Chondrocyte (in vitro differentiated cells): ENCODE measurements around the gene CDHR4. TPM values are rescaled to one million over a fixed set of nuclear protein-coding genes. Genes with fewer than 3 reads are reported as not detected.

Experiments used
- DNase-seq: peaks from one replicate; pipeline ENCODE4 v3.0.0; 2021; ENCODE audit warnings: mixed read lengths, low spot score
- H3K27ac Mint-ChIP-seq: one replicate; pipeline ENCODE4 v1.8.0; 2021; ENCODE audit warnings: mild to moderate bottlenecking, moderate library complexity, mixed read lengths; ENCODE audit not compliant: unreplicated experiment
- H3K27me3 Mint-ChIP-seq: 2 replicates; pipeline ENCODE4 v1.8.0; 2021; ENCODE audit warnings: low read depth, mixed read lengths
- H3K36me3 Mint-ChIP-seq: 2 replicates; pipeline ENCODE4 v1.8.0; 2021; ENCODE audit warnings: low read depth, mixed read lengths
- H3K4me1 Mint-ChIP-seq: 2 replicates; pipeline ENCODE4 v1.8.0; 2021; ENCODE audit warnings: low read depth, mild to moderate bottlenecking, mixed read lengths
- H3K4me3 Mint-ChIP-seq: one replicate; pipeline ENCODE4 v1.8.0; 2021; ENCODE audit warnings: mild to moderate bottlenecking, moderate library complexity, mixed read lengths; ENCODE audit not compliant: unreplicated experiment
- H3K9me3 Mint-ChIP-seq: 2 replicates; pipeline ENCODE4 v1.8.0; 2021; ENCODE audit warnings: low read depth, mixed read lengths
- total RNA-seq: library from RNA; stranded (reverse); gene quantifications from 3 replicates; pipeline ENCODE4 v1.2.1, GENCODE V29; 2021
- TF ChIP-seq, protein P1 (sequence below): fragments of 200-600 bp; sonication (generic); IDR thresholded peaks from 2 replicates; pipeline ENCODE4 v1.5.0; 2021; ENCODE audit warnings: antibody characterized with exemption, mild to moderate bottlenecking, moderate library complexity

Gene CDHR4
- total RNA-seq, 1 donor from 2014 or later, result not detected

GRCh38 chr3:49805897-49806701, 6.4 kb upstream of the CDHR4 start:
- no peak for DNase-seq

GRCh38 chr3:49805367-49805782, 5.7 kb upstream of the CDHR4 start:
- Mint-ChIP-seq H3K4me3 (peak overlapping the region; percentile 59), H3K27me3 (peaks cover 2% of the 10 kb centered on the region), H3K4me1 (peaks cover 49% of the 10 kb centered on the region), H3K27ac (peak overlapping the region; percentile 92), H3K9me3 (no peaks in the 10 kb centered on the region), H3K36me3 (peaks cover 3% of the 10 kb centered on the region)
- TF ChIP-seq, protein P1, sequence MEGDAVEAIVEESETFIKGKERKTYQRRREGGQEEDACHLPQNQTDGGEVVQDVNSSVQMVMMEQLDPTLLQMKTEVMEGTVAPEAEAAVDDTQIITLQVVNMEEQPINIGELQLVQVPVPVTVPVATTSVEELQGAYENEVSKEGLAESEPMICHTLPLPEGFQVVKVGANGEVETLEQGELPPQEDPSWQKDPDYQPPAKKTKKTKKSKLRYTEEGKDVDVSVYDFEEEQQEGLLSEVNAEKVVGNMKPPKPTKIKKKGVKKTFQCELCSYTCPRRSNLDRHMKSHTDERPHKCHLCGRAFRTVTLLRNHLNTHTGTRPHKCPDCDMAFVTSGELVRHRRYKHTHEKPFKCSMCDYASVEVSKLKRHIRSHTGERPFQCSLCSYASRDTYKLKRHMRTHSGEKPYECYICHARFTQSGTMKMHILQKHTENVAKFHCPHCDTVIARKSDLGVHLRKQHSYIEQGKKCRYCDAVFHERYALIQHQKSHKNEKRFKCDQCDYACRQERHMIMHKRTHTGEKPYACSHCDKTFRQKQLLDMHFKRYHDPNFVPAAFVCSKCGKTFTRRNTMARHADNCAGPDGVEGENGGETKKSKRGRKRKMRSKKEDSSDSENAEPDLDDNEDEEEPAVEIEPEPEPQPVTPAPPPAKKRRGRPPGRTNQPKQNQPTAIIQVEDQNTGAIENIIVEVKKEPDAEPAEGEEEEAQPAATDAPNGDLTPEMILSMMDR, result no peak
- DNase-seq, result no peak

More at GRCh38 chr3:49805897-49806701, 6.4 kb upstream of the CDHR4 start:
- peaks cover 3% of the 10 kb centered on the region for H3K36me3 Mint-ChIP-seq
- TF ChIP-seq, protein P1, result no peak
- H3K27me3 Mint-ChIP-seq, result peaks cover 2% of the 10 kb centered on the region
- peak overlapping the region; percentile 92 for H3K27ac Mint-ChIP-seq
- peaks cover 49% of the 10 kb centered on the region for H3K4me1 Mint-ChIP-seq
- peak overlapping the region; percentile 59 for H3K4me3 Mint-ChIP-seq
- H3K9me3 Mint-ChIP-seq, result no peaks in the 10 kb centered on the region

GRCh38 chr3:49804141-49805041, 4.7 kb upstream of the CDHR4 start:
- Mint-ChIP-seq H3K27me3 (peaks cover 2% of the 10 kb centered on the region), H3K9me3 (no peaks in the 10 kb centered on the region), H3K4me1 (peaks cover 55% of the 10 kb centered on the region), H3K36me3 (no peaks in the 10 kb centered on the region), H3K27ac (peak overlapping the region; percentile 92), H3K4me3 (peak overlapping the region; percentile 86)
- TF ChIP-seq, protein P1, result no peak
- DNase-seq, result no peak

DNA sequence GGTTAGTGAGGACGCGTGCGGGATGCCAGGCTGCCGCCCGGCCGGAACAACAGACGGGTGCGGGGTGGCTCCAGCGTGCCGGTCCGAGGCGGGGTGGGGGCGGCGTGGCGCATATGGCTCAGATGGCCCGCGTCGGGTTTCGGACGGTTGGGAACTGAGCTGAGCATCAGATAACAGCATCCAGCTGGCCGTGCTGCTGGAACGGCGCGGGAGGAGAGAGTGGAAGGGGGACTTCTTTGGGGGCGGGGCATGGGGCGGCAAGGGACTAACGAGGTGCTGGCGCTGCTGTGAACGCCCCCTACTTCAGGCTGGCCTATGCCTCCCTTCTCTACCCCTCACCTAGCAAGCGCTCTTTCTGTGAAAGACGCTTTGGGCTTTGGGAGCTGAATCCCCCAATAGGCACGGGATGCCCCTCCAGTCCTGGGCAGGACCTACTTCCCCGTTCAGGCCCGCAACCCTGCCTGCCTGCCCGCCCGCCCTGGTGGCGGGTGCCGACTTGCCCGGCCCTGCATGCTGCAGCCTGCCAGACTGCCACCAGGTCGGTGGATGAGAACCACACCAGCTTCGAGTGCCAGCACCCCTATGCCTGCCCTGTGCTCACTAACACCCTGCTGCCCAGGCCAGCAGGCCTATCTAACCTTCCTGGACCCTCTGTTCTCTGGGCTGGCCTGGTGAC, 3.9 kb upstream of the CDHR4 start:
- no peak for DNase-seq
- Mint-ChIP-seq H3K36me3 (no peaks in the 10 kb centered on the region), H3K27ac (peak overlapping the region; percentile 66), H3K9me3 (no peaks in the 10 kb centered on the region), H3K4me1 (peaks cover 58% of the 10 kb centered on the region), H3K27me3 (peaks cover 2% of the 10 kb centered on the region), H3K4me3 (peak overlapping the region; percentile 86)
- TF ChIP-seq, protein P1, result peak; percentile 28
